ENCODE results near the gene CHAT.

- TF ChIP-seq, protein P1, sequence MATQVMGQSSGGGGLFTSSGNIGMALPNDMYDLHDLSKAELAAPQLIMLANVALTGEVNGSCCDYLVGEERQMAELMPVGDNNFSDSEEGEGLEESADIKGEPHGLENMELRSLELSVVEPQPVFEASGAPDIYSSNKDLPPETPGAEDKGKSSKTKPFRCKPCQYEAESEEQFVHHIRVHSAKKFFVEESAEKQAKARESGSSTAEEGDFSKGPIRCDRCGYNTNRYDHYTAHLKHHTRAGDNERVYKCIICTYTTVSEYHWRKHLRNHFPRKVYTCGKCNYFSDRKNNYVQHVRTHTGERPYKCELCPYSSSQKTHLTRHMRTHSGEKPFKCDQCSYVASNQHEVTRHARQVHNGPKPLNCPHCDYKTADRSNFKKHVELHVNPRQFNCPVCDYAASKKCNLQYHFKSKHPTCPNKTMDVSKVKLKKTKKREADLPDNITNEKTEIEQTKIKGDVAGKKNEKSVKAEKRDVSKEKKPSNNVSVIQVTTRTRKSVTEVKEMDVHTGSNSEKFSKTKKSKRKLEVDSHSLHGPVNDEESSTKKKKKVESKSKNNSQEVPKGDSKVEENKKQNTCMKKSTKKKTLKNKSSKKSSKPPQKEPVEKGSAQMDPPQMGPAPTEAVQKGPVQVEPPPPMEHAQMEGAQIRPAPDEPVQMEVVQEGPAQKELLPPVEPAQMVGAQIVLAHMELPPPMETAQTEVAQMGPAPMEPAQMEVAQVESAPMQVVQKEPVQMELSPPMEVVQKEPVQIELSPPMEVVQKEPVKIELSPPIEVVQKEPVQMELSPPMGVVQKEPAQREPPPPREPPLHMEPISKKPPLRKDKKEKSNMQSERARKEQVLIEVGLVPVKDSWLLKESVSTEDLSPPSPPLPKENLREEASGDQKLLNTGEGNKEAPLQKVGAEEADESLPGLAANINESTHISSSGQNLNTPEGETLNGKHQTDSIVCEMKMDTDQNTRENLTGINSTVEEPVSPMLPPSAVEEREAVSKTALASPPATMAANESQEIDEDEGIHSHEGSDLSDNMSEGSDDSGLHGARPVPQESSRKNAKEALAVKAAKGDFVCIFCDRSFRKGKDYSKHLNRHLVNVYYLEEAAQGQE (IDR thresholded peaks at IDR 0.05; ENCODE audit: borderline replicate concordance), result no peak
- TF ChIP-seq EP300 (conservative IDR thresholded peaks at IDR 0.05; ENCODE audit: poor library complexity, severe bottlenecking), result no peak
- no peak for TF ChIP-seq CTCF (IDR thresholded peaks at IDR 0.05; ENCODE audit: poor library complexity, severe bottlenecking)
- TF ChIP-seq RAD21 (conservative IDR thresholded peaks at IDR 0.05), result no peak
These were observed 1.9 kb downstream of the CHAT start for GRCh38 chr10:49615721-49616120.

Measured in neural cell (in vitro differentiated cells).